ENCODE measurements around the gene NR2F1-AS1.
"Not testable (repeated sequence)": the region's sequence is repeated elsewhere in the genome, so short reads cannot be mapped to it uniquely, and the experiment has no call there.

The NR2F1-AS1 gene

DNA sequence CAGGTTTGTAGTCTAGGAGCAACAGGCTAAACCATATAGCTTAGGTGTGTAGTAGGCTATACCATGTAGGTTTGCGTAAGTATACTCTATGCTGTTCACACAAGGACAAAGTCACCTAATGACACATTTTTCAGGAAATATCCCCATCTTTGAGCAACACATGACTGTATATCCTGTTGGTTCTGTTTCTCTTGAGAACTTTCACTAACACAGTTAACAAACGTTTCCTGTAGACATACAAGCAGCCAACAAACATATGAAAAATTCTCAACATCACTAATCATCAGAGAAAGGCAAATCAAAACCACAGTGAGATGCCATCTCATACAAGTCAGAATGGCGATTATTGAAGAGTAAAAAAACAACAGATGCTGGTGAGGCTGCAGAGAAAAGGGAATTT, 68.2 kb downstream of the NR2F1-AS1 start:
- peak; percentile 87 for DNase-seq

DNA sequence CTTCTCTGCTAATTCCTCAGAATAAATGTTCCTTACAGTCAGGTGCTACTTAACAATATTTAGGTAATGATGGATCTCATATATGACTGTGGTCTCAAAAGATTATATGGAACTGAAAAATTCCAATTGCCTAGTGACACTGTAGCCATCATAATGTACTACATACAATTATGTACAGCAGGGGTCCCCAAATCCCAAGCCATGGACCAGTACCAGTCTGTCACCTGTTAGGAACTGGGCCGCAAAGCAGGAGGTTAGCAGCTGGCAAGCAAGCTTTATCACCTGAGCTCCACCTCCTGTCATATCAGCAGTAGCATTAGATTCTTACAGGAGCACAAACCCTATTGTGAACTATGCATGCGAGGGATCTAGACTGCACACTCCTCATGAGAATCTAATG, 69.6 kb downstream of the NR2F1-AS1 start:
- DNase-seq: no peak

DNA sequence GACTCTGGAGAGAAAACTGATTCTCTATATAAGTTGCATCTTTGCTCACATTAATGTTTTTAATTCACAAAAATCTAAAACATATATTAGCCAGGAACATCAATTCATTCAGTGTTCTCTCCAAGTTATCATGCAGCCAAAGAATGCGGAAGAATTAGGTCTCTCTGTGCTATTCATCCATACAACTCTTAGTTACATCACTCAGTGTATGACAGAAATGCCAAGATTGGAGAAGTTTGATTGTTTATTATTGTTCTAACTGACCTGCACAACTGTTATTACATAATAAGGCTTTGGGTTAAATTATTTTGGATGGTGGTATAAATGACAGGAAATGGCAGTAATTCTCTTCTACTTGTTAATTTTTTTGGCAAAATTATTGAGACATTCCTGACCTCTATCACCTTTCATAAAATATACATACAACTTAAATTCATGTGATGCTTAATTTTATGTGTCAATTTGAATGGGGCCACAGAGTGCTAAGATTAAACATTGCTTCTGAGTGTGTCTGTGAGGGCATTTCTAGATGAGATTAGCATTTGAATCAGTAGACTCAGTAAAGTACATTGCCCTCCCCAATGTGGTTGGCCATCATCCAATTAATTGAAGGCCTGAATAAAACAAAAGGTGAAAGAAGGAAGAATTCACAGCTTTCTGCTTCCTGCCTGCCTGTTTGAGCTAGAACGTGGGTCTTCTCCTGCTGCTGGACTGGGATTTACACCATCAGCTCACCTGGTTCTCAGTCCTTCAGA, 70.2 kb downstream of the NR2F1-AS1 start:
- no peak for DNase-seq

DNA sequence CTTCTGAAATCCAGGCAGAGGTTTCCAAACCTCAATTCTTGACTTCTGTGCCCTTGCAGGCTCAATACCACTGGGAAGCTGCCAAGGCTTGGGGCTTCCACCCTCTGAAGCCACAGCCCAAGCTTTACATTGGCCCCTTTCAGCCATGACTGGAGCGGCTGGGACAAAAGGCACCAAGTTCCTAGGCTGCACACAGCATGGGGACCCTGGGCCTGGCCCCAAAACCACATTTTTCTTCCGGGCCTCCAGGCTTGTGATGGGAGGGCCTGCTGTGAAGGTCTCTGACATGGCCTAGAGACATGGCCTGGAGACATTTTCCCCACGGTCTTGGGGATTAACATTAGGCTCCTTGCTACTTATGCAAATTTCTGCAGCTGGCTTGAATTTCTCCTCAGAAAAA, 75.5 kb downstream of the NR2F1-AS1 start:
- not testable (repeated sequence) for DNase-seq

DNA sequence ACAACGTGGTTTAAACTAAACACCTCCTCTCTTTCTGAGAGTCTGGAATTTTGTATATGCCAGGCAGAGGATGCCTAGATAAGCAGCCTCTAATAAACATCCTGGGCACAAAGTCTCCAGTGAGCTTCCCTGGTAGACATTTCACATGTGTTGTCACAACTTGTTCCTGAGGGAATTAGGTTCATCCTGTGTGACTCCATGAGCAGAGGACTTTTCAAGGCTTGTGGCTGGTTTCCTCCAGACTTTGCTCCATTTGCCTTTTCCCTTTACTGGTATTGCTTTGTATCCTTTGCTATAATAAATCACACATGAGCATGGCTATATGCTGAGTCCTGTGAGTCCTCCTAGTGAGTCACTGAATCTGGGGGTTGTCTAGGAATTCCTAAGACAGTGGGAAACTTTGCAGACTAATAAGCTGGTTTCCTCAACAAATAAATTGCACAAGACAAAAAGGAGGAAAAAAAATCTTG, 77.4 kb downstream of the NR2F1-AS1 start:
- DNase-seq: peak; percentile 92

DNA sequence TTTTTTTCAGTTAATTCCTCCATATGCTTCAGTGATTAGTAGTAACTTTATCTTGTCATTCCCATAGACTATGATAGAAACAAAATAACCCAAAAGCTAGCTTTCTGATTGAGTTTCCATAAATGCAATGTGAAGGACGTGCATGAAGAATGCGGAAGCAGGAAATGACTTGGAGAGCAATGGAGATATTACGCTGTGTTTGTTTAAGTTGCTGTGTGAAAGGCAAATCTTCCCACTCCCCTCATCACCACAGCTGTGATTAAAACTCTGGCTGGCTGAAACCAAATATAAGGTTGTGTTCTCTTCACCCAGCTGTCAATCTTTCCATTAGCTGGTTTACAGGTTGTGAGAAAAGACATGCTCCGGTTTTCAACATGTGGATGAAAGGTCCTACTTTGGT, 83.9 kb downstream of the NR2F1-AS1 start:
- DNase-seq: no peak

DNA sequence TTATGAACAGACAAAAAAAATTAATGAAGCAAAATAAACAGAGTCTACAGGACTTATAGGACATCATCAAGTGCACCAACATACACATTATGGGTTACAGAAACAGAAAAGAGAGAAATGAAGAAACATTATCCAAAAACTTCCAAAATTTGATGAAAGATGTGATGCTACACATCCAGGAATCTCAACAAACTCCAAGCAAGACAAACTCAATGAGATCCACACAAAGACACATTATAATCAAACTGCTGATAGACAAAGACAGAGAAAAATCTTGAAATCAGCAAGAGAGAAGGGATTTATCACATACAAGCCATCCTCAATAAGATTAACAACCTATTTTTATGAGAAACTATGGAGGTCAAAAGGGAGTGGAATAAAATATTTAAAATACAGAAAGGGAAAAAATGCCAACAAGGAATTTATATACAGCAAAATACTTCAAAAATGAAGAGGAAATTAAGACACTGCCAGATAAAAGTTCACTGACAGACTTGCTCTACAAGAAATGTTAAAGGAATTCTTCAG, 101.0 kb downstream of the NR2F1-AS1 start:
- DNase-seq: no peak

DNA sequence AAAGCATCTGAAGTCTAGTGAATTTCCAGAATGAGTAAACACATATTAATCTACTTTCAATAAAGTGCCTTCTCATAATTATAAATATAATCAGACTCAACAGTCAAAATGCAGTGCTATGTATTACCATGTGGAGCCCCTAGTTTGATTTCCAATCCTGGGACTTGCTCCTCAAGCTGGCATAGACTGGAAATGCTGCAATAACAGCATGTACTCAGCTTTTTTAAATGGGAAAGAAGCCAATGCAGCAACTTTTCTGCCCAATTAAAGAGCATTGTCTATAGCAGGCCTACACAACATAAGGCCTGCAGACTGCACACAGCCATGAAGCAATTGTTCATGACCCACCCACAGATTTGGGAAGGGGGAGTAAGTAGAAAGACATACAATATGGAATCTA, 103.2 kb downstream of the NR2F1-AS1 start:
- DNase-seq: no peak

DNA sequence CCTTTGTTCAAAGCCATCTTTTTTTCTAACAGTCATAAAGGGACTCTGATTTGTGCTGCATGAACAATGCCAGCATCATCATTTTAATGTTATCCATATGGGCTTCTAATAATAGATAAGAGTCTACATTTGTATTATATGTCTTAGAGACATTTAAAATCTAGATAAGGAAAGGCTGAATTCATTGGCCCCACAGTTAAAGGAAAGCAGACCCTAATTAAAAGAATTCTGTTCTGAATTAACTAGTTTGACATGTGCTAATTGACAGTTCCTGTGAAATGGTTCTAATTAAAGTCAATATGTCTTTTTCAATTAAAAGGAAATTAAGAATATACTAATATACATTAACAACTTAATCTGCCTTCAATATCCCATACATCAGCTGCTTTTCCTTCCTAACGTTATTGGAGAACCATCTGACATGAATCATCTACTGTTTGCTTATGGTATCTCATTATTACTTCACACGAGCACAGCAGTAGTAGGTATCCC, 104.7 kb downstream of the NR2F1-AS1 start:
- DNase-seq: no peak

DNA sequence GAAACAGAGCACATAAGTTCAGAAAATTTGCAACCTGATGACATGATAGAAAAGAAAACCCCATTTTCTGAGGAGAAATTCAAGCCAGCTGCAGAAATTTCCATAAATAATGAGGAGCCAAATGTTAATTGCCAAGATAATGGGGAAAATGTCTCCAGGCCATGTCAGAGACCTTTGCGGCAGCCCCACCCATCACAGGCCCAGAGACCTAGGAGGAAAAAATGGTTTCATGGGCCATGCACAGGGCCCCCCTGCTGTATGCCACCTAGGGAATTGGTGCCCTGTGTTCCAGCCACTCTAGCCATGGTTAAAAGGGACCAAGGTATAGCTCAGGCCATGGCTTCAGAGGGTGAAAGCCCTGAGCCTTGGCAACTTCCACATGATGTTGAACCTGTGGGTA, 118.1 kb downstream of the NR2F1-AS1 start:
- DNase-seq: no peak

DNA sequence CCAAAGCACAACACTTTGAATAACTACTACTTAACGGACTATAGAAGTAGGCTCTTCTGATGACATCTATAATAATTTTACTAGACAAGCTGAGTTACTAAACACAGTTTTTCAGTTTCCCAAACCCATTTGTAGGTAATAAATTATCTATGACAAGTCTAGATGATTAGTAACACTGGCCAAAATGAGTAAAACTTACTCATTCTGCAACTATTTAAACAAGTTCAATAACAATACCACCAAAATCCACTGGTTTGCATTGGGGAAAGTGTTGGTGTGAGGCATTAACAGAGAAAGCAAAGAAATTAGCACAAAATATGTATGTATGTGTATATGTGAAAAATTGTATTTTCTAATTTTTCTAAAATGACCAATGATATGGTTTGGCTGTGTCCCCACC, 119.3 kb downstream of the NR2F1-AS1 start:
- peak; percentile 60 for DNase-seq

DNA sequence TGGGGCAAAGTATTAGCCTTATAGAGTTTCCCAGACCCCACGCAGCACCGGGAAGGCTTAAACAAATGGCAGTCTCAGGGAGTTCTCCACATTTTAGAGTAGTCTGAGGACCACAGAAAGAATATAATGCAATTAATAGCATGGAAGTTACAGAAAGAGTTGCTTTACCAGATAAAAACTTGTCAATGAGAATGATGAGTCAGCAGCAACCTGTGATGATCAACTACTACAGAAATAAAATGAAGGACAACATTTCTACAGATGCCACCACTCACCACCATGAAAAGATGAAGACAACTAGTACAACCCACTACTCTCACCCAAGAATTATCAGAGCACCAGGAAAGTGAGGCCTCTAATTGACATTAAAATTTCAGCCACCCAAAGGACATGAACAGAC, 120.7 kb downstream of the NR2F1-AS1 start:
- no peak for DNase-seq

DNA sequence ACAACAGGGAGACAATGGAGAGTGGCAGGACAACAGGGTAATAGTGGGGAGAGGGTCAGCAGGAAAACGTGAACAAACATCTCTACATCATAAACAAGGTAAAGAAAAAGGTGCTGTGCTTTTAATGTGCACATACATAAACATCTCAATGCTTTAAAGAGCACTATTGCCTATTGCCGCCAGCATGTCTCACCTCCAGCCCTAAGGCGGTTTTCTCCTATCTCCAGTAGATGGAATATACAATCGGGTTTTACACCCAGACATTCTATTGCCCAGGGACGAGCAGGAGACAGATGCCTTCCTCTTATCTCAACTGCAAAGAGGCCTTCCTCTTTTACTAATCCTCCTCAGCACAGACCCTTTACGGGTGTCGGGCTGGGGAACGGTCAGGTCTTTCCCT, 124.2 kb downstream of the NR2F1-AS1 start:
- DNase-seq: not testable (repeated sequence)

DNA sequence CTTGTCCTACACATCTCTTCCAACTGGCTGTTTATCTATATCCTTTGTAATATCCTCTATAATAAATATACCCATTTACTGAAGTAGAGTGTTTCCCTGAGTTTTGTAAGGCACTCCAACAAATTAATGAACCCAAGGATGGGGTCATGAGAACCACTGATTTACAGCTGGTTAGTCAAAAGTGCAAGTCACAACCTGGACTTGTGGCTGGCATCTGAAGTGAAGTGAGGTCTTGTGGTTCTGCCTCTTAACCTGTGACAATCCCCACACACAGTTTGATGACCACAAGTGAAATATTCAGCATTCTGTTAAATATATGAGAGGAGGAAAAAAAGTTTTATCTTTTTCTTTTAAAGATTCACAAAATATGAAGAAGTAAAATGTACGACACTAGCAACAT, 126.1 kb downstream of the NR2F1-AS1 start:
- no peak for DNase-seq

DNA sequence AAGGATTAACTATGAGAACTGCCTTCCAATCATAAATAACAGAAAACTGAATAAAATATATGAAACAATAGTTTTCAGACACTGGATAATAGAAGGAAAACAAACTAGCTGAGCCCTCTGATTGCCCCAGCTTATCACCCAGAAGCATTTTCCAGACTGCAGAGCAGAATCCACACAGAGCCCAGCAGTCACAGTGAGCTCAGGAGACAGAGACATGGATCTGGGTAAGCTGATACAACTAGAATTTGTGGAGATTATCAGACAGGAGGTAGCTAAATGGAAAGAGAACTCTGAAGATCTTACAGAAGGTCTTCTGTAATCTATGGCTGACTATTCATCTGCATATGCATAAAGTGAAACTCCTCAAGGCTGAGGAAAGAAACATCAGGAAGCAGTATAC, 128.8 kb downstream of the NR2F1-AS1 start:
- no peak for DNase-seq

DNA sequence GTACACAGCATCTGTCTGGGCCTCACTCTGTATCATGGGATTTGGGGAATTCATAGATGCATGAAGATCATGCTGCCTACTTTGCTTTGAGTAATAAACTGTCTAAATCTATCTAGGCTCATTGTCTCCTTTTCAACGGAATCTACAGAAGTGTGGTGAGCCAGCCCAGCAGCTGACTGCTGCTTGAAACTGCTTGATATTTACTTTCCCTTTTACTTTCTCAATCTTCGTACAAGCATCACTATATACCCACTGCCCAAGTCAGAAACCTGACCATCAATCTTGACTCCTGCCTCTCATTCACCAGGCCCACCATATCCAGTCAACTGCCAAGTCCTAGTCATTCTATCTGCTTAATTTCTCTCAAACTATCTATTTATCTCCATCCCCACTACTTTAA, 142.9 kb downstream of the NR2F1-AS1 start:
- DNase-seq: no peak

DNA sequence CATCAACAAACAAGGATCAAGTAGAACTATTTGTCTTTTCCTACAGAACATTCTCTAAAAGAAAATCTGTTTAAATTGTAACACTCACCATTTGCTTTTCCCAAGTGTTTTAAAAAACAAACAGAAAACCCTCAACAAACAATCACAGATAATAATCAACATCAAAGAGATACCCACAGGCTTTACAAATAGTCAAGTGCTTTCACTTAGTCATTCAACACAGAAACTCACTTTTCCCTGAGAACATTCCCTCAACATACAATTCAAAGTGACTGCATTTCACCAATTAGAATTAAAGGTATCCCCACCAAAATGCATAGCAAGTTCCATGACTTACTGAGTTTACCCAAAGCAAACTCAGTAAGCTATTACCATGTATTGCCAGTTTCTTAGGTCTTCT, 144.9 kb downstream of the NR2F1-AS1 start:
- DNase-seq: no peak

DNA sequence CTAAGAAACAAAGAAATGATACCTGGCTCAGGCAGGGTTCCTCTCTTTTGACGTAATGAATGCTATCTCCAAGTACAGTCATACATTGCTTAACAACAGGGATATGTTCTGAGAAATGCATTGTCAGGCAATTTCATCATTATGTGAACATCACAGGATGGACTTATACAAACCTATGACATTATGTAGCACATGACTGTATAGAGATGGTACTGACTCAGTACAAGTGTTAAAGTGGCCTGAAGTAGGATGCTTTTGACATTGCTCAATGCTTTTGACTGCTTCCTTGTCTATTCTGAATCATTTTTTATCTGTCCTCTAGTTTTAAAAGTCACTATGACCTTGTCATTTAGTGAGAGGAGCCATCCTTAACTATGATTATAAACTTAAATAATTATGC, 147.6 kb downstream of the NR2F1-AS1 start:
- peak; percentile 61 for DNase-seq

DNA sequence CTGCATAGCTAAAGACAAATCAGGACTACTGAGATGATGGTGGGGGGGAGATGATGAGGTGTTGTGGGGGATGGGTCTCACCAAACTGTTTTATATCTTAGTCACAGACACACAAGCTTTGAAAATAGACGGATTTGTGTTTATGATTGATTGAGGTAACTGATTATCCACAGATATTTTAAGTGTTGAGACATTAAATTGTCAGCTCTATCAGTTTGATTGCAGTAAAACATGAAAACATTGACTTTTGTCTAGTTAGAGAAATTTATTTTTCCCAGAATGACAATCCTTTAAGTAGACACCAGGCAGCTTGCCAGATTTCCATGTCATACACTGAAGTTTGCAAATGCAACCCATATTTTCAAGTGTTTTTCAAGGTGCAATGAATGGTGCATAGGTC, 149.8 kb downstream of the NR2F1-AS1 start:
- DNase-seq: no peak

DNA sequence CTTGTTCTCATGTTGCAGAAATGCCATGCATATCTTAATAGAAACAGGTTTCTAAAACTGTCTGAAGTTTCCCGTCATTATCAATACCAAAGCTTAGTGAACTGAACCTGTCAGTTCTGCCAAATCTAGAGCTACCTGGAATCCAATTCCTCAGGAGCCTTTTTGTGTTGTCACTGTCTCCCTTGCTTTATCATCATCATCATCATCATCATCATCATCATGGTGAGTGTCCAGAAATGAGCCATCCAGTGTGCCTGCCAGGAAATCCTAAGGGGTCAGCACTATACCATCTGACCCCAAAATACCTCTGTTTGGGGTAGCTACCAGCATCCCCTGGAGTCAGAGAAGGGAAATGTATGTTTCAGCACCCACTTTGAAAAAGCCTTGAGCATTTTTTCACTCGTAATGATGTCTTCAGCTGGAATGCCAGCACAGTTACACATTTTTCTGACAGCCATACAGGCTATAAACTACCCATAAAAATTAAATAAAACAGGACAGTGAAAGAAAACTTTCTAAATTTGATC, 150.3 kb downstream of the NR2F1-AS1 start:
- DNase-seq: no peak

DNA sequence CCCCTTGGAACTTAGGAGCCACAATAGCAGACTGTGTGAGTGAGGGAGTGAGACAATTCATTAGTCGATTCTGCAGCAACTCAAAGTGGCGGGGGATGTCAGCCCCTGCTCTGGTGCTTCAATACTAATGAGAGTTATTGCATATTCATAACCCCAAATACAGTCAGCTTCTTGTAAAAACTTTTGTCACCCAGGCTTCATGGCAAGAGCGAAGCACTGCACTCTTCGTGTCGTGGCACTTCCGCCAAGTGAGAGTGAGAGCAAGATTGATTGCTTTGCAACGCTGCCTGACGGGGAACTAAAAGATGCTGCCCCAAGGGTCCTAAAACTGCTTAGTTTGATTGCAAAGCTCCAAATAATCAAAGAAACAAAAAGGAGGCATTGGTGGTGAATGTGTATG, 150.9 kb downstream of the NR2F1-AS1 start:
- no peak for DNase-seq

DNA sequence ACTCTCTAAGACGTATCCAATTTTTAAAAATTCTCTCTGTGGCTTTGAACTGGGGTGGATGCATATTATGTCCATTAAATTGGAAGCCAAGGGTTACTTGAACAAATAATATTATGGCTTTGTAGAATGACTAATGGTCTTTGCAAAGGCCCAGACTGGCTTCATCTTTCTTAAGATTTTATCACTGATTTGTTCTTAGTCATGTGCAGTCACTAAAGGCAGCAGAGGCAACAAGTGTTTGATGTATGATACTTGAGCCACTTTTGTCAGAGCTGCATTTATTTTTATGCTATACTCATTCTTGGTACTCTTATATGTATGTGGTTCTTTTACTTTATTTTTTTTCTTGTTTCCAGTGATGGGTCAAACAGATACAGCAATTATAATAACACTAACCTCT, 152.2 kb downstream of the NR2F1-AS1 start:
- peak; percentile 42 for DNase-seq

DNA sequence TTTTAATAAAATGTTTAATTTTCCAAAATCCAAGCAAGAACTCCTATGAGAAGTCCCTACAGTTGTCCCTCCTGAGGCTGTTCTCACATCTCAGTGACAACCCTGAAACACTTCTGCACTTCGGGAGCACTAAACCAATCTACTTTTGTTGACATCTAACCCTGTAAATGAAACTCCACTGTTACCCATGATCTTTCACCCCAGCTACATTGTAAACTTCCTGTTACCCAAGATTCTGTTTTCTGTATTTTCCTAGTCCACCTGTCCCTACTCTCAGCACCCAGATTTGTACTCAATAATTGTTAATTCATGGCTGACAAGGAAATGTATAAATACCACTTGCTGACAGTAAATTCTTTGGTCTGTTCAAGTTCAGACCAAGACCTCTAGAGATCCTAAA, 153.7 kb downstream of the NR2F1-AS1 start:
- DNase-seq: no peak

DNA sequence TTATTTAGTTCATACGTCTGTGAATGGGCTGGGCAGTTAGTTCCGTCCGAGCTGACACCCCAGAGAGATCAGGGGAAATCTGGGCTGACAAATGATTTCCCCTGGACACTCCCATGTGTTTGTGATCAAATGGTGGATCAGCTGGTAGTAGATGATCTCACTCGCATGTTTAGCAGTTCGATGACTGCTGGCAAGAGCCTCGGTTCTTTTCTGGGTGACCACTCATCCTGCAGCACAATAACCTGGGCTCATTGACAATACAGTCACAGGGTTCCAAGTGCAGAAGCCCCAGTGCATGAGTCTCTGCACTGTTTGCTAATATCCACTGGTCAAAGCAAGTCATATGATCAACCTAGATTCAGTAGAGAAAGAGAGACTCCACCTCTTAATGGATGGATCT, 155.9 kb downstream of the NR2F1-AS1 start:
- no peak for DNase-seq

DNA sequence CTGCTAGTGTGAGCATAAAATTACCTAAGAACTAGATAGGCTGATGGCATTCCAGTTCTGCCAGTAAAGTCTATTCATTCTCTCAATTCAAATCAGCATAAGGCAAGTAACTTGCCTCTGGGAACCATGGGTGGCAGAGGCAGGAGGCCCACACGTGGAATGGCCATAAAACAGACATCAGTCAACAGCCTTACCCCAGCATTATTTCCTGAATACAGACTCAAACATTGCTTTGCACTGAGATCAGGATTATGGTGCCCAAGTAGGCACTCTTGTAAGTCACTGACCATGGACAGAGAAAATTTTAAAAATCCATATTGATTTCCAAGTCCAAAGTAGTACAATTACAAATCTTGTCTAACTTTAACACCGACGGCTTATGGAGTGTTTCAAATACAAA, 157.7 kb downstream of the NR2F1-AS1 start:
- DNase-seq: no peak

Measured in EL (cell line).